CD14-positive monocyte (primary cell): Measurements from ENCODE around the gene RSRC1. TPM values are rescaled to one million over a fixed set of nuclear protein-coding genes. Genes with fewer than 3 reads are reported as not detected.

Source experiments
- DNase-seq, 3 donors: peaks; one replicate each; pipeline ENCODE4 v3.0.0-alpha.2; 2011 to 2022
- H2AFZ ChIP-seq: 2 replicates; pipeline ENCODE4 v1.6.0; 2012; ENCODE audit warnings: mild to moderate bottlenecking, low read depth, low read length, inconsistent platforms; ENCODE audit not compliant: insufficient read depth, poor library complexity, severe bottlenecking
- H3K27ac ChIP-seq, 2 donors: 1 replicate in 1 of 2; 2 replicates in 1 of 2; pipeline ENCODE4 v1.5.1; 2012 to 2013; ENCODE audit warnings: low read length in 2 of 2, control low read depth in 1 of 2, inconsistent platforms in 1 of 2, low read depth in 1 of 2, mild to moderate bottlenecking in 1 of 2
- H3K27me3 ChIP-seq, 2 donors: one replicate each; pipeline versions ENCODE4 v1.6.0 to v1.6.1; 2011 to 2013; ENCODE audit warnings: low read length in 2 of 2; ENCODE audit not compliant: control insufficient read depth in 2 of 2, insufficient read depth in 2 of 2
- H3K36me3 ChIP-seq, 2 donors: replicated peaks in 1 of 2; 1 replicate in 1 of 2; 2 replicates in 1 of 2; pipeline versions ENCODE4 v1.5.1 to v1.6.1; 2012 to 2013; ENCODE audit warnings: low read length in 2 of 2, control low read depth in 1 of 2, inconsistent platforms in 1 of 2, mild to moderate bottlenecking in 1 of 2; ENCODE audit not compliant: insufficient read depth in 2 of 2, control insufficient read depth in 1 of 2
- H3K4me1 ChIP-seq, 2 donors: 1 replicate in 1 of 2; 2 replicates in 1 of 2; pipeline versions ENCODE4 v1.5.1 to v1.6.1; 2012 to 2013; ENCODE audit warnings: low read length in 2 of 2, control low read depth in 1 of 2, inconsistent platforms in 1 of 2, mild to moderate bottlenecking in 1 of 2, moderate library complexity in 1 of 2; ENCODE audit not compliant: insufficient read depth in 2 of 2, control insufficient read depth in 1 of 2
- H3K4me2 ChIP-seq: replicated peaks from 2 replicates; pipeline ENCODE3; 2012; ENCODE audit warnings: low read length, moderate library complexity, mild to moderate bottlenecking; ENCODE audit not compliant: poor library complexity, severe bottlenecking; ENCODE audit errors: extremely low read depth
- H3K4me3 ChIP-seq, 3 experiments: fragments of 200-600 bp in 1 of 3; sonication (generic) in 1 of 3; replicated peaks in 1 of 3; 1 replicate in 2 of 3; 2 replicates in 1 of 3; pipeline ENCODE4 v1.5.1; 2011 to 2013; ENCODE audit warnings: low read length in 3 of 3, mild to moderate bottlenecking in 3 of 3, control low read depth in 2 of 3, low read depth in 2 of 3, inconsistent platforms in 1 of 3, moderate library complexity in 1 of 3
- H3K79me2 ChIP-seq: 2 replicates; pipeline ENCODE4 v1.6.0; 2012; ENCODE audit warnings: mild to moderate bottlenecking, control low read depth, inconsistent platforms, low read length, moderate library complexity; ENCODE audit not compliant: insufficient read depth
- H3K9ac ChIP-seq: 2 replicates; pipeline ENCODE4 v1.6.0; 2017; ENCODE audit warnings: low read length, mild to moderate bottlenecking; ENCODE audit not compliant: insufficient read depth, poor library complexity, severe bottlenecking
- H3K9me3 ChIP-seq, 2 donors: replicated peaks in 1 of 2; 1 replicate in 1 of 2; 2 replicates in 1 of 2; pipeline versions ENCODE4 v1.5.1 to v1.6.1; 2012 to 2013; ENCODE audit warnings: low read length in 2 of 2, control low read depth in 1 of 2; ENCODE audit not compliant: control insufficient read depth in 1 of 2, insufficient read depth in 1 of 2
- H4K20me1 ChIP-seq: 2 replicates; pipeline ENCODE4 v1.6.0; 2012; ENCODE audit warnings: mild to moderate bottlenecking, low read length, control low read depth, moderate library complexity; ENCODE audit not compliant: insufficient read depth
- H3K27ac Mint-ChIP-seq, 7 donors: one replicate each; pipeline ENCODE4 v1.8.0; 2020; ENCODE audit warnings: mild to moderate bottlenecking in 7 of 7, mixed read lengths in 7 of 7, moderate library complexity in 6 of 7, inconsistent platforms in 2 of 7
- H3K27me3 Mint-ChIP-seq, 3 donors: one replicate each; pipeline ENCODE4 v1.8.0; 2021 to 2022; ENCODE audit warnings: low read depth in 3 of 3, mild to moderate bottlenecking in 3 of 3, mixed read lengths in 3 of 3, moderate library complexity in 3 of 3, inconsistent platforms in 1 of 3
- H3K36me3 Mint-ChIP-seq, 2 donors: one replicate each; pipeline ENCODE4 v1.8.0; 2020; ENCODE audit warnings: mixed read lengths in 2 of 2, inconsistent platforms in 1 of 2, mild to moderate bottlenecking in 1 of 2
- H3K4me1 Mint-ChIP-seq: one replicate; pipeline ENCODE4 v1.8.0; 2020; ENCODE audit warnings: mild to moderate bottlenecking, mixed read lengths
- H3K4me3 Mint-ChIP-seq, 2 donors: one replicate each; pipeline ENCODE4 v1.8.0; 2020; ENCODE audit warnings: mild to moderate bottlenecking in 2 of 2, mixed read lengths in 2 of 2, moderate library complexity in 1 of 2
- H3K9me3 Mint-ChIP-seq, 7 donors: one replicate each; pipeline ENCODE4 v1.8.0; 2020 to 2022; ENCODE audit warnings: mixed read lengths in 7 of 7, mild to moderate bottlenecking in 6 of 7, moderate library complexity in 6 of 7, inconsistent platforms in 2 of 7
- CTCF ChIP-seq: fragments of 200-600 bp; IDR thresholded peaks from one replicate; pipeline ENCODE4 v1.8.0; 2022; ENCODE audit warnings: antibody characterized with exemption, mild to moderate bottlenecking
- WGBS: methylation state at CpG from one replicate; pipeline ENCODE4 v1.1.5; 2013; ENCODE audit warnings: missing lambda C conversion rate; ENCODE audit not compliant: insufficient coverage; 5-methylcytosine and 5-hydroxymethylcytosine counted together
- intact Hi-C, 2 donors: fragments of 100-400 bp; cut with micrococcal nuclease; formaldehyde crosslinking; loops; one replicate each; pipeline versions ENCODE4 v1.15.0 to v1.15.1; 2023
- polyA plus RNA-seq, 3 donors: library from polyadenylated mRNA; depleted of rRNA in 1 of 3; unstranded in 2 of 3; stranded (reverse) in 1 of 3; fragments of 300-500 nt in 2 of 3; fragments of >200 nt in 1 of 3; fragmentation: Illumina TruSeq in 2 of 3; gene quantifications; 1 replicate in 2 of 3; 2 replicates in 1 of 3; pipeline ENCODE4 v1.2.3, GENCODE V29; 2012 to 2021

The RSRC1 gene
- polyA plus RNA-seq, 3 donors, result 6.6 to 31.7 (median 15.1) TPM

DNA sequence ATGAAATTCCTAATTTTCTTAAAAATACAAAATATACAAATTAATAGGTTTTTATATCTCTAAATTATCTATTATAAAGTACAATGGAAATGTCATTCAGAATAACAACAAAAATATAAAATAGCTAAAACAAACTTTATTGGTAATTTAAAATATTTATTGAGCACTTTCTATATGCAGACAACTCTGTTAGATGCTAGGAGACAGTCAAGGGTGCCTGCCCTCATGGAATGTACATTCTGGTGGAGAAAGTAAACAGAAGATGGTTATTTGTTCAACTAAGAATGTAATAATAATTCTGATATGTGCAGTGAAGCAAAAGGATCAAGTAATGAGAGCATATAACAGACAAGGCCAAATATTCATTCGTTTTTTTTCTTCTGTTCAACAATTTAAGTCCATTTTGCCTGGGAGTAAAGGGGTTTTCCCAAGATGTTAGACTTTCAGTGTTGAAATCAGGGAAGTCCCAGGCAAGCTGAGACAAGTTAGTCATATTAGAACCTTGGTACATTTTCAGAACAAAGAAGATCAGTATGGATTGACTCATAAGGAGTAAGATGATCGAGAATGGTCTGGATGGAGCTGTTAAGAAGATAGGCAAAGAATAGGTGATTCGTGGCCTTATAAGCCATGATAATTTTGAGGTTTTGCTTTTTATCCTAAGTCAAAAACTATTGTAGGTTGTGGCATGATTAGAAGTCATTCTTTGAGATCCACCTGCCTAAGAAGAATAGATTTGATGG is 310.9 kb downstream of the RSRC1 start:
- no peak overlapping the region for H3K27ac Mint-ChIP-seq
- H3K4me2 ChIP-seq, result no peak overlapping the region

GRCh38 chr3:158430448-158430847 is 320.6 kb downstream of the RSRC1 start:
- Mint-ChIP-seq H3K27ac (no peak overlapping the region), H3K36me3 (no peaks in the 10 kb centered on the region), H3K9me3 (no peaks in the 10 kb centered on the region), H3K4me1 (no peaks in the 10 kb centered on the region), H3K27me3 (no peaks in the 10 kb centered on the region), H3K4me3 (no peak overlapping the region)
- H3K4me3 ChIP-seq, result no peak overlapping the region
- H3K79me2 ChIP-seq, result no peaks in the 10 kb centered on the region
- no peaks in the 10 kb centered on the region for H3K27me3 ChIP-seq
- no peak for DNase-seq
- H4K20me1 ChIP-seq, result no peaks in the 10 kb centered on the region
- H2AFZ ChIP-seq, result no peak overlapping the region
- no peaks in the 10 kb centered on the region for H3K36me3 ChIP-seq
- H3K9ac ChIP-seq, result no peak overlapping the region
- TF ChIP-seq CTCF, result no peak
- H3K4me2 ChIP-seq, result no peak overlapping the region
- WGBS, result no CpG with 5 or more reads among the region's 1 CpG
- no peaks in the 10 kb centered on the region for H3K4me1 ChIP-seq
- intact Hi-C loops, result loop anchor here in 1 of 2 donors (10.0 kb wide), 3 partner anchors 336 to 816 kb away; no protein-coding TSS in a partner anchor
- H3K9me3 ChIP-seq, result no peaks in the 10 kb centered on the region
- no peak overlapping the region for H3K27ac ChIP-seq

More for the DNA sequence above, 310.9 kb downstream of the RSRC1 start:
- Mint-ChIP-seq H3K9me3 (peaks cover 0 to 6% (median 0%) of the 10 kb centered on the region in 7 donors), H3K27me3 (no peaks in the 10 kb centered on the region), H3K36me3 (peaks cover 0 to 2% of the 10 kb centered on the region in 2 donors), H3K4me3 (no peak overlapping the region), H3K4me1 (no peaks in the 10 kb centered on the region)
- Histone ChIP-seq H3K36me3 (no peaks in the 10 kb centered on the region), H3K79me2 (no peaks in the 10 kb centered on the region), H3K4me3 (no peak overlapping the region), H2AFZ (no peak overlapping the region), H3K27me3 (no peaks in the 10 kb centered on the region), H4K20me1 (no peaks in the 10 kb centered on the region), H3K4me1 (no peaks in the 10 kb centered on the region), H3K9me3 (no peaks in the 10 kb centered on the region), H3K27ac (no peak overlapping the region), H3K9ac (no peak overlapping the region)
- TF ChIP-seq CTCF, result no peak
- WGBS, result 83% methylated on average over 2 of the region's 3 CpGs
- DNase-seq, result peak; percentile 1 to 72 (median 7)
- intact Hi-C loops, result no loop called here
